Measurements from ENCODE around the gene RIPOR2.

Gene RIPOR2

GRCh38 chr6:24935366-24936152 is at the start of gene RIPOR2:
TSS of gene RIPOR2 (minus strand) at chr6:24935960. CDS start at chr6:24935898, 62 bp downstream.
- peak in 1 of 2 experiments; percentile 49 for DNase-seq (ENCODE audit: low read depth in 2 of 2)

- no peak for DNase-seq (ENCODE audit: low read depth in 2 of 2)
These were observed 49.6 kb upstream of the RIPOR2 start for GRCh38 chr6:24985323-24985722.

GRCh38 chr6:24982231-24982630 is 46.5 kb upstream of the RIPOR2 start:
- no peak for DNase-seq (ENCODE audit: low read depth in 2 of 2)

- DNase-seq (ENCODE audit: low read depth in 2 of 2), result no peak
These were observed 45.6 kb upstream of the RIPOR2 start for GRCh38 chr6:24981386-24981760.

- no peak for DNase-seq (ENCODE audit: low read depth in 2 of 2)
These were observed 45.0 kb upstream of the RIPOR2 start for GRCh38 chr6:24980507-24981385.

GRCh38 chr6:24979176-24979575 is 43.4 kb upstream of the RIPOR2 start:
- no peak for DNase-seq (ENCODE audit: low read depth in 2 of 2)

GRCh38 chr6:24974182-24975171 is 38.7 kb upstream of the RIPOR2 start:
- peak in 1 of 2 experiments; percentile 28 for DNase-seq (ENCODE audit: low read depth in 2 of 2)

- DNase-seq (ENCODE audit: low read depth in 2 of 2), result no peak
These were observed 36.7 kb upstream of the RIPOR2 start for GRCh38 chr6:24972311-24972958.

GRCh38 chr6:24971067-24971466 is 35.3 kb upstream of the RIPOR2 start:
- no peak for DNase-seq (ENCODE audit: low read depth in 2 of 2)

- DNase-seq (ENCODE audit: low read depth in 2 of 2), result no peak
These were observed 33.6 kb upstream of the RIPOR2 start for GRCh38 chr6:24969343-24969860.

- DNase-seq (ENCODE audit: low read depth in 2 of 2), result no peak
These were observed 33.0 kb upstream of the RIPOR2 start for GRCh38 chr6:24968783-24969182.

- no peak for DNase-seq (ENCODE audit: low read depth in 2 of 2)
These were observed 31.5 kb upstream of the RIPOR2 start for GRCh38 chr6:24967211-24967610.

- no peak for DNase-seq (ENCODE audit: low read depth in 2 of 2)
These were observed 30.6 kb upstream of the RIPOR2 start for GRCh38 chr6:24966381-24966780.

- no peak for DNase-seq (ENCODE audit: low read depth in 2 of 2)
These were observed 28.3 kb upstream of the RIPOR2 start for GRCh38 chr6:24963887-24964570.

- no peak for DNase-seq (ENCODE audit: low read depth in 2 of 2)
These were observed 27.6 kb upstream of the RIPOR2 start for GRCh38 chr6:24963339-24963738.

GRCh38 chr6:24961852-24962251 is 26.1 kb upstream of the RIPOR2 start:
- no peak for DNase-seq (ENCODE audit: low read depth in 2 of 2)

GRCh38 chr6:24960991-24961475 is 25.3 kb upstream of the RIPOR2 start:
- no peak for DNase-seq (ENCODE audit: low read depth in 2 of 2)

- no peak for DNase-seq (ENCODE audit: low read depth in 2 of 2)
These were observed 23.6 kb upstream of the RIPOR2 start for GRCh38 chr6:24959319-24959718.

- no peak for DNase-seq (ENCODE audit: low read depth in 2 of 2)
These were observed 21.4 kb upstream of the RIPOR2 start for GRCh38 chr6:24957199-24957598.

- no peak for DNase-seq (ENCODE audit: low read depth in 2 of 2)
These were observed 18.0 kb upstream of the RIPOR2 start for GRCh38 chr6:24953726-24954125.
